ENCODE results near the gene BOC. TPM values are rescaled to one million over a fixed set of nuclear protein-coding genes. Genes with fewer than 3 reads are reported as not detected.

Gene BOC
- total and polyA plus RNA-seq, 10 of the 15 experiments (the other 5 are each of a cell fraction or from before 2014, with no cell fraction given) = 0.18 TPM; not detected in 9

DNA sequence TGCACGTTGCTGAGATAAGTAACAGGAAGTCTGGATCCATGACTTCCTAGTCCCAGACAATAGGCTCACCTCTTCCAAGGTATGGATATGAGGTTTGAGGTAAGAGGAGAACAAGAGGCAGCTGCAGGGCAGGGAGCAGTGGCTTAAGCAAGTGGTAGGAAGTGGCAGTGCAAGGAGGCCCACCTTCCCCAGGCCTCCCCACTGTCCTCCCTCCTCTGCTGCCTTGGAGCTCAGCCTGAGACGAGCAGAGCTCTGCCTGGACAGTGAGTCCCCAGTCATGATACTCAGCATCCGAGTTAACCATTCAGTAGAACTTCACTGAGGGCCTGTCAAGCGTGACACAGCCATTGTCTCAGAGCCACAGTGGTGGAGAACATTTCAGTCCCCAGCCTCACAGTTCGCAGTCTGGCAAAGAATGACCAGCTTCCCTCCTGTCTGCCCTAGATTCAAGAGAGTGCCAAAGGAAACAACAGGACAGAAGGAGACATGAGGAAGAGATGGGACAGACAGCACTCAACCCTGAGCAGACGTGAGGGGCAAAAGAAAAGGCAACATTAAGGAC lies 41.4 kb upstream of the BOC start:
- ChIA-PET POLR2A (no interaction called here), SMC1A (ENCODE audit: uncharacterized antibody, unreplicated experiment) (no interaction called here), RAD21 (ENCODE audit: unreplicated experiment) (no interaction called here), CTCF (no interaction called here)
- Histone ChIP-seq H3K9me3 (replicated peaks; ENCODE audit: control insufficient read depth, insufficient read depth, low read length) (no peaks in the 10 kb centered on the region), H3K4me2 (ENCODE audit: control insufficient read depth, insufficient read depth) (no peak overlapping the region), H3K4me1 (ENCODE audit: control insufficient read depth, insufficient read depth, low read length) (no peaks in the 10 kb centered on the region), H3K27me3 (replicated peaks in 1 of 2; ENCODE audit: control insufficient read depth in 2 of 2, insufficient read depth in 2 of 2, low read length in 1 of 2) (no peaks in the 10 kb centered on the region; a peak in 1 of 4 replicates), H3K27ac (ENCODE audit: control insufficient read depth, insufficient read depth) (no peak overlapping the region), H2AFZ (ENCODE audit: control insufficient read depth, low read depth, low read length) (no peak overlapping the region), H3K36me3 (ENCODE audit: control insufficient read depth in 2 of 2, insufficient read depth in 2 of 2, low read length in 1 of 2) (no peaks in the 10 kb centered on the region), H3K9ac (ENCODE audit: control insufficient read depth, insufficient read depth, low read length) (no peak overlapping the region), H4K20me1 (ENCODE audit: control insufficient read depth, insufficient read depth) (no peaks in the 10 kb centered on the region), H3K4me3 (no peak overlapping the region), H3K79me2 (ENCODE audit: control insufficient read depth, insufficient read depth, low read length) (no peaks in the 10 kb centered on the region)
- no peak for DNase-seq (ENCODE audit: low read depth, low spot score)
- no peak for TF ChIP-seq POU2F2 (IDR thresholded peaks at IDR 0.05; ENCODE audit: borderline replicate concordance, low read depth, low read length)
- TF ChIP-seq RB1 (IDR thresholded peaks at IDR 0.05; ENCODE audit: borderline replicate concordance) = no peak
- TF ChIP-seq NRF1 (conservative IDR thresholded peaks at IDR 0.05; ENCODE audit: low read depth, low read length) = no peak
- no peak for TF ChIP-seq JUNB (IDR thresholded peaks at IDR 0.05)
- TF ChIP-seq, protein P1, sequence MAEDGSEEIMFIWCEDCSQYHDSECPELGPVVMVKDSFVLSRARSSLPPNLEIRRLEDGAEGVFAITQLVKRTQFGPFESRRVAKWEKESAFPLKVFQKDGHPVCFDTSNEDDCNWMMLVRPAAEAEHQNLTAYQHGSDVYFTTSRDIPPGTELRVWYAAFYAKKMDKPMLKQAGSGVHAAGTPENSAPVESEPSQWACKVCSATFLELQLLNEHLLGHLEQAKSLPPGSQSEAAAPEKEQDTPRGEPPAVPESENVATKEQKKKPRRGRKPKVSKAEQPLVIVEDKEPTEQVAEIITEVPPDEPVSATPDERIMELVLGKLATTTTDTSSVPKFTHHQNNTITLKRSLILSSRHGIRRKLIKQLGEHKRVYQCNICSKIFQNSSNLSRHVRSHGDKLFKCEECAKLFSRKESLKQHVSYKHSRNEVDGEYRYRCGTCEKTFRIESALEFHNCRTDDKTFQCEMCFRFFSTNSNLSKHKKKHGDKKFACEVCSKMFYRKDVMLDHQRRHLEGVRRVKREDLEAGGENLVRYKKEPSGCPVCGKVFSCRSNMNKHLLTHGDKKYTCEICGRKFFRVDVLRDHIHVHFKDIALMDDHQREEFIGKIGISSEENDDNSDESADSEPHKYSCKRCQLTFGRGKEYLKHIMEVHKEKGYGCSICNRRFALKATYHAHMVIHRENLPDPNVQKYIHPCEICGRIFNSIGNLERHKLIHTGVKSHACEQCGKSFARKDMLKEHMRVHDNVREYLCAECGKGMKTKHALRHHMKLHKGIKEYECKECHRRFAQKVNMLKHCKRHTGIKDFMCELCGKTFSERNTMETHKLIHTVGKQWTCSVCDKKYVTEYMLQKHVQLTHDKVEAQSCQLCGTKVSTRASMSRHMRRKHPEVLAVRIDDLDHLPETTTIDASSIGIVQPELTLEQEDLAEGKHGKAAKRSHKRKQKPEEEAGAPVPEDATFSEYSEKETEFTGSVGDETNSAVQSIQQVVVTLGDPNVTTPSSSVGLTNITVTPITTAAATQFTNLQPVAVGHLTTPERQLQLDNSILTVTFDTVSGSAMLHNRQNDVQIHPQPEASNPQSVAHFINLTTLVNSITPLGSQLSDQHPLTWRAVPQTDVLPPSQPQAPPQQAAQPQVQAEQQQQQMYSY (CRISPR knock-in tag; IDR thresholded peaks at IDR 0.05) = no peak
- in situ Hi-C loops (cut with MboI) = no loop called here
- FAIRE-seq = no peak
- no peak for ATAC-seq
- no TSS peak for BruUV-seq (replicated peaks)
- intact Hi-C loops (cut with micrococcal nuclease; ENCODE audit: unreplicated experiment) = no loop called here
- 15% methylated on average over 6 of the region's 6 CpGs for WGBS (ENCODE audit: insufficient coverage, insufficient replicate concordance, low lambda C conversion rate, missing lambda C conversion rate)

All from GM12878 (cell line).